Gastroesophageal sphincter (tissue), 4 donors: ENCODE results near the gene PITPNB. TPM values are rescaled to one million over a fixed set of nuclear protein-coding genes. Genes with fewer than 3 reads are reported as not detected.

Source experiments
- ATAC-seq: fragments of 150-250 bp; one replicate; pipeline ENCODE4 v1.9.1; 2016; ENCODE audit warnings: mild to moderate bottlenecking, moderate library complexity
- H3K27ac ChIP-seq, 4 donors: fragments of 200-600 bp; sonication (generic) in 3 of 4; 1 replicate in 3 of 4; 2 replicates in 1 of 4; pipeline ENCODE4 v1.5.1; 2016 to 2019
- H3K27me3 ChIP-seq: fragments of 200-600 bp; sonication (generic); one replicate; pipeline ENCODE4 v1.5.1; 2019
- H3K36me3 ChIP-seq, 2 donors: fragments of 200-600 bp; sonication (generic); one replicate each; pipeline ENCODE4 v1.5.1; 2019; ENCODE audit warnings: control low read depth in 1 of 2
- H3K4me1 ChIP-seq, 3 donors: fragments of 200-600 bp; sonication (generic); 1 replicate in 2 of 3; 2 replicates in 1 of 3; pipeline ENCODE4 v1.5.1; 2016 to 2019; ENCODE audit warnings: control low read depth in 2 of 3
- H3K4me3 ChIP-seq, 2 donors: fragments of 200-600 bp; sonication (generic); one replicate each; pipeline ENCODE4 v1.5.1; 2019; ENCODE audit warnings: mild to moderate bottlenecking in 1 of 2, moderate library complexity in 1 of 2
- H3K9me3 ChIP-seq, 3 donors: fragments of 200-600 bp; sonication (generic); one replicate each; pipeline ENCODE4 v1.5.1; 2017 to 2019; ENCODE audit warnings: control low read depth in 2 of 3
- EP300 ChIP-seq: sonication (generic); formaldehyde crosslinking; IDR thresholded peaks from one replicate; pipeline ENCODE4 v1.6.1; 2017; ENCODE audit warnings: antibody characterized with exemption, mild to moderate bottlenecking
- POLR2A ChIP-seq, 2 donors: fragments of 450-650 bp; IDR thresholded peaks; one replicate each; pipeline ENCODE4 v1.6.1; 2017; ENCODE audit warnings: antibody characterized with exemption in 2 of 2, mild to moderate bottlenecking in 2 of 2, moderate library complexity in 1 of 2
- POLR2AphosphoS5 ChIP-seq: sonication (generic); formaldehyde crosslinking; IDR thresholded peaks from one replicate; pipeline ENCODE4 v1.6.1; 2017; ENCODE audit warnings: antibody characterized with exemption
- WGBS, 2 donors: methylation state at CpG; one replicate each; pipeline ENCODE4 v1.1.5; 2018; ENCODE audit warnings: low coverage in 1 of 2; 5-methylcytosine and 5-hydroxymethylcytosine counted together
- total RNA-seq, 4 donors: library from RNA; depleted of rRNA; stranded (reverse); fragments of >200 nt; gene quantifications; one replicate each; pipeline ENCODE4 v1.1.0, GENCODE V29; 2016
- TF ChIP-seq, protein P1 (sequence below), 4 experiments: fragments of 200-600 bp in 2 of 4; fragments of 450-650 bp in 2 of 4; sonication (generic) in 1 of 4; IDR thresholded peaks; one replicate each; pipeline ENCODE4 v1.5.1; 2017 to 2019; ENCODE audit warnings: antibody characterized with exemption in 4 of 4, mild to moderate bottlenecking in 2 of 4, moderate library complexity in 2 of 4

Gene PITPNB
- total RNA-seq, result 100 to 1,000 TPM in 1 of 4 donors, 10 to 100 TPM in 3; 62.8 to 103 (median 96.6) TPM

DNA sequence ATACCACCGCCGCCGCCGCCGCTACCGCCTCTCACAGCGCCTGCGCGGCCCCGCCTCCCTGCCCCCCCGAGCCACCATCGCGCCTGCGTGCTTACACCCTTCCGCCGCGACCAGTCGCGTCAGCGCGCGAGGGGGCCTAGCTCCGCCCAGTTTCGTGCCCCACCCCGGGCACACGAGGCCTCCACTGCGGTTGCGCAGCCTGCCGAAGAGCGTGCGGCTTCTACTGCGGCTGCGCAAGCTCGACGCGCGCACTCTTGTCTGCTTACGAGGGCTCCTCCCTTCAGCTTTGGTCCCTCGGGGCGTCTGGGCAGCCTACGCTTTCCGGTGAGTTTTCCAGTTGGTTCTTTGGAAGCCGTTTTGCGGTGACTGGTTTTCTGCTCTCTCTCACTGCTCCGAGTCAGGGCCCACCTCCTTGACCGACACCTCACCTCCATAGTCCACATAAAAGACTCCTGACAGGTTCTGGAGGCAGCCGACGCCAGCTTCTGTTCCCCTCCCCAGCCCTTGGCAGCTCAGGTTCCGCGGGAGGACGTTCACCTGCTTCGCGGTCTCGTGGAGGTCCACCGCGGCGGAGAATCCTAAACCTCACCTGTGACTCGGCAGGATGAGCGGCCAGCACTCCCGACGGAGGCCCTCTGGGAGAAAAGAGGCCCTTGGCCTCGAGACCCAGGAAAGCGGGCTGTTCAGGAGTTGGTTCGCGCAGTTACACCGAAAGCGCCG is at the start of gene PITPNB:
Gene PITPNB (minus strand): TSS at position 35 of the 720 bp plus-strand sequence. CDS start 65 bp downstream, outside the sequence.
- peaks cover 7 to 63% (median 17%) of the 10 kb centered on the region in 3 donors for H3K4me1 ChIP-seq
- H3K4me3 ChIP-seq, result peak within 1 kb of the TSS; percentile 87 to 100
- H3K9me3 ChIP-seq, result no peaks in the 10 kb centered on the region
- 0% methylated on average over 1 to 13 of the region's 68 CpGs for WGBS, 2 donors
- H3K27me3 ChIP-seq, result no peaks in the 10 kb centered on the region
- TF ChIP-seq, protein P1, sequence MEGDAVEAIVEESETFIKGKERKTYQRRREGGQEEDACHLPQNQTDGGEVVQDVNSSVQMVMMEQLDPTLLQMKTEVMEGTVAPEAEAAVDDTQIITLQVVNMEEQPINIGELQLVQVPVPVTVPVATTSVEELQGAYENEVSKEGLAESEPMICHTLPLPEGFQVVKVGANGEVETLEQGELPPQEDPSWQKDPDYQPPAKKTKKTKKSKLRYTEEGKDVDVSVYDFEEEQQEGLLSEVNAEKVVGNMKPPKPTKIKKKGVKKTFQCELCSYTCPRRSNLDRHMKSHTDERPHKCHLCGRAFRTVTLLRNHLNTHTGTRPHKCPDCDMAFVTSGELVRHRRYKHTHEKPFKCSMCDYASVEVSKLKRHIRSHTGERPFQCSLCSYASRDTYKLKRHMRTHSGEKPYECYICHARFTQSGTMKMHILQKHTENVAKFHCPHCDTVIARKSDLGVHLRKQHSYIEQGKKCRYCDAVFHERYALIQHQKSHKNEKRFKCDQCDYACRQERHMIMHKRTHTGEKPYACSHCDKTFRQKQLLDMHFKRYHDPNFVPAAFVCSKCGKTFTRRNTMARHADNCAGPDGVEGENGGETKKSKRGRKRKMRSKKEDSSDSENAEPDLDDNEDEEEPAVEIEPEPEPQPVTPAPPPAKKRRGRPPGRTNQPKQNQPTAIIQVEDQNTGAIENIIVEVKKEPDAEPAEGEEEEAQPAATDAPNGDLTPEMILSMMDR (IDR thresholded peaks at IDR 0.05), result no peak
- no peak for TF ChIP-seq EP300
- peak; percentile 88 to 89 for TF ChIP-seq POLR2A (IDR thresholded peaks at IDR 0.05)
- peak; percentile 98 for TF ChIP-seq POLR2AphosphoS5
- H3K36me3 ChIP-seq, result peaks cover 0 to 14% of the 10 kb centered on the region in 2 donors
- peak; percentile 95 for ATAC-seq
- peak within 1 kb of the TSS; percentile 82 to 98 (median 96) for H3K27ac ChIP-seq

DNA sequence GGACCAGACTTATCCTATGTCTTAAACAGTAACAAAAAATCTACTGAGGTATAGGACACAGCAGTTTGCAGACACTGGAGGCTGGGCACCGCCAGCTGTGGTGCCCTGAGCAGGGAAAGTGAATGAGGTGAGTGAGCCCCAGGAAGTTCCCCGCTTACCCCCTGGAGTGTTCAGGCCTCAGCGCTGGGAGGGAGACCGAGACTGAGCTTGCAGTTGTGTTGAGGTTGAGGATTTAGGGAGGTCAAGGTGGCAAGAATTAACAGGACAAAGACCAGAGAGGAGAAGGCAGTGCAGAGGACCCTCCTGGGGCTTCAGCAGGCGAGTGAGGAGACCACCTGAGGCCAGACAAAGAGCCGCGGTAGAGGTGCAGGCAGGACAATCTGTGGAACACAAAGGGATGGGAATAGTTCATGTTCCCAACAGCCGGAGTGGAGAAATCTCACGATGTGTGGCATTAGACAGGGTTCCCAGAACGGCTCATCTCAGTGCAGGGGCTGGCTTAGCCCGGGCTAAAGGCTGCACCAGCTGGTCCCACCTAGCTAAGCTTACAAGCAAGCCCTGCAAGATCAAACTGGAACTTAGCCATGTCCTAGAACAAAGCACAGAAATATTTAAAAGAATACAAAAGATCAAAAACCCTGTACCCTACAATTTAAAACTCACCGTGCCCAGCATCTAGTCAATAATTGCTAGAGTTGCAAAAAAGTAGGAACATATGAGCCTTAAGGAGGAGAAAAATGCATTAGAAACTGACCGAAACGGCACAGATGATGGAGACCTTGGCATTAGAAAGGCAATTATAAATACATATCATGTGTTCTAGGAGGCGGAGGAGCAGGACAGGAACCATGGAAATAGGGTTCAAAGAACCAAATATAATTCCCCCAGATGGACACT is 47.4 kb upstream of the PITPNB start:
- Histone ChIP-seq H3K27me3 (no peaks in the 10 kb centered on the region), H3K4me1 (no peaks in the 10 kb centered on the region), H3K27ac (no peak overlapping the region), H3K4me3 (no peak overlapping the region), H3K9me3 (peaks cover 0 to 15% (median 0%) of the 10 kb centered on the region in 3 donors), H3K36me3 (peaks cover 0 to 9% of the 10 kb centered on the region in 2 donors)
- no peak for ATAC-seq
- 89 to 94% methylated on average over 10 to 13 of the region's 15 CpGs for WGBS, 2 donors
- TF ChIP-seq POLR2AphosphoS5, result no peak
- no peak for TF ChIP-seq EP300
- TF ChIP-seq, protein P1 (IDR thresholded peaks at IDR 0.05), result no peak
- no peak for TF ChIP-seq POLR2A (IDR thresholded peaks at IDR 0.05)

DNA sequence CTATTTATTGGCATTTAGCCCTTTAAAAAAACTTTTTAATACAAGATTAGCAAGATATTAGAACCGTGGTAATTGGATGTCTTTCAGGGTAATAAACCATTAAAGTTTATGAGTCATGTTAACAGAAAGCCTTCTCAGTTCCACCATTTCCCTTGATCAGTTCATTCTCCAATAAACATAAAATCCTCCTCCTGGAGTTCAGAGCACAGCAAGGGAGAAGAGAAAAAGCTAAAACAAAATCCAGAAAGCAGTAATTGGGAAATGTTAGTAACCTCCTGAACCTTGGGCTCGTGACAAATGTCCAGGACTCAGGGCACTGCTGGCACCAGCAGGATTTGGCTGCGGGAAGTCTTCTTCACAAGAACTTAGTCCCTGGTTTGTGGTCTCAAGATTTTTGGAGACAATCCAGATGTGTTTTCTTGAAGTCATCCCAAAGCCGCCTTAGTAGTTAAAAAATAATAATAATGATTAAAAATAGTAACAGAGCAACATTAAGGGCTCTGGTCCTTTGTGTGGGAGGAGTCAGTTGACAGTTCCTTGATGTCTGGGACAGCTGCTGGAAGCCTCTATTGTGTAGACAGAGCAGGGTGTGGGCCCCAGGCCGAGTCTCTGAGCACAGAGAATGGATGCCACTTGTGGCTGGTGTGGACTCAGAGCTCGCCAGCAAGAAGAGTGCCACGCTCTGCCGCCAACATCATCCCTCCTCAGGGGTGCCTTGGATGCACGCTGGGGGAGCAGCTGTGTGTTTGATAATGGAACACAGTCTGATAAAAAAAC is 43.4 kb upstream of the PITPNB start:
- WGBS, 2 donors, result 63 to 71% methylated on average over 6 to 9 of the region's 9 CpGs
- H3K27ac ChIP-seq, result no peak overlapping the region
- no peaks in the 10 kb centered on the region for H3K27me3 ChIP-seq
- no peaks in the 10 kb centered on the region for H3K36me3 ChIP-seq
- ATAC-seq, result no peak
- H3K4me3 ChIP-seq, result no peak overlapping the region
- no peaks in the 10 kb centered on the region for H3K4me1 ChIP-seq
- no peak for TF ChIP-seq POLR2AphosphoS5
- TF ChIP-seq, protein P1 (IDR thresholded peaks at IDR 0.05), result no peak
- no peak for TF ChIP-seq POLR2A (IDR thresholded peaks at IDR 0.05)
- no peak for TF ChIP-seq EP300
- no peaks in the 10 kb centered on the region for H3K9me3 ChIP-seq

DNA sequence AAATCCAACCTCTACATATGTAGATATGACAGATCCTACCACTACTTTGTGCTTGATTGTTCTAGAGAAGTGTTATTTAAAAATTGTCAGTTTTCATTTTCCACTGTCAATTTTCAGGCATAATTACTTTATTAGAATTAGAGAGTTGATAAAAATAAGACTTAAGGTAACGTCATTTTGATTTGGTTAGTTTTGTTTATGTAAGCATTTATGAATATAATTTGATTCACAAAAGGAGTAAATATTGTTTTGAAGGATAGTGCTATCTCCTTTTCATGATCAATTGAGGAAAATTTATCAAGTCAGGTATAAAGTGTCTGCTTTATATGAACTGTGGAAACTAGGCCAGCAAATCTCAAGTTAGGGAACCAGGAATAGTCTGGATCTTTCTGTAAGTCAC is 42.6 kb upstream of the PITPNB start:
- H3K27ac ChIP-seq, result no peak overlapping the region

More for the DNA sequence above, 42.6 kb upstream of the PITPNB start:
- TF ChIP-seq POLR2AphosphoS5 (no peak), POLR2A (IDR thresholded peaks at IDR 0.05) (no peak), EP300 (no peak)
- TF ChIP-seq, protein P1 (IDR thresholded peaks at IDR 0.05), result no peak
- Histone ChIP-seq H3K36me3 (no peaks in the 10 kb centered on the region), H3K4me3 (no peak overlapping the region), H3K27me3 (no peaks in the 10 kb centered on the region), H3K4me1 (no peaks in the 10 kb centered on the region), H3K9me3 (no peaks in the 10 kb centered on the region)
- 85% methylated on average over 1 of the region's 1 CpG for WGBS, 2 donors
- no peak for ATAC-seq
